ENCODE results near the gene PUM2.
"Not testable (repeated sequence)": the region's sequence is repeated elsewhere in the genome, so short reads cannot be mapped to it uniquely, and the experiment has no call there.

DNA sequence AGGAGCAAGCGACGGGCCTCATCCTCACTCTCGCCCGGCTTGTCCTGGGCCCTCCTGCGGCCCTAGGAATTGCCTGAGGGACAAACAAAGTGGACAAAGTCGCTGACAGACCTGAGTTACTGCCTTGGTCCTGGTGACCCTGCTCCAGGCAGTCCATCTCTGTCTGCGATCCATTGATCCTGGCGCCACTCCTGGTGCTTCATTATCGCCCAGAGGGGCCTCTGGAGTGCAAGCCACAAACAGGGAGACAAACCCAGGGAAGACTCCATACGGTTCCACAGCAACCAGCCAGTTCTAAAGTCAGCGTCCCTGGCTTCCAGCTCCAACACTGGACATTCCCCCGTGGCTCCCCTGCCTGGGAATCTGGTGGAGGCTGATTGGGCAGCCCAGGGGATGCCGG lies 24.3 kb upstream of the PUM2 start:
- TF ChIP-seq, protein P1, sequence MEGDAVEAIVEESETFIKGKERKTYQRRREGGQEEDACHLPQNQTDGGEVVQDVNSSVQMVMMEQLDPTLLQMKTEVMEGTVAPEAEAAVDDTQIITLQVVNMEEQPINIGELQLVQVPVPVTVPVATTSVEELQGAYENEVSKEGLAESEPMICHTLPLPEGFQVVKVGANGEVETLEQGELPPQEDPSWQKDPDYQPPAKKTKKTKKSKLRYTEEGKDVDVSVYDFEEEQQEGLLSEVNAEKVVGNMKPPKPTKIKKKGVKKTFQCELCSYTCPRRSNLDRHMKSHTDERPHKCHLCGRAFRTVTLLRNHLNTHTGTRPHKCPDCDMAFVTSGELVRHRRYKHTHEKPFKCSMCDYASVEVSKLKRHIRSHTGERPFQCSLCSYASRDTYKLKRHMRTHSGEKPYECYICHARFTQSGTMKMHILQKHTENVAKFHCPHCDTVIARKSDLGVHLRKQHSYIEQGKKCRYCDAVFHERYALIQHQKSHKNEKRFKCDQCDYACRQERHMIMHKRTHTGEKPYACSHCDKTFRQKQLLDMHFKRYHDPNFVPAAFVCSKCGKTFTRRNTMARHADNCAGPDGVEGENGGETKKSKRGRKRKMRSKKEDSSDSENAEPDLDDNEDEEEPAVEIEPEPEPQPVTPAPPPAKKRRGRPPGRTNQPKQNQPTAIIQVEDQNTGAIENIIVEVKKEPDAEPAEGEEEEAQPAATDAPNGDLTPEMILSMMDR (IDR thresholded peaks at IDR 0.05; ENCODE audit: low read depth, low read length) = not testable (repeated sequence)
- not testable (repeated sequence) for TF ChIP-seq EZH2phosphoT487 (IDR thresholded peaks at IDR 0.05; ENCODE audit: low read depth)

Measured in OCI-LY3 (cell line).